PFSK-1 (cell line): ENCODE data around the gene RBPJL.

ENCODE experiments used
- FOXP2 ChIP-seq: optimal IDR thresholded peaks from 2 replicates; pipeline ENCODE3; 2011; ENCODE audit warnings: borderline replicate concordance, control low read depth, inconsistent platforms; ENCODE audit not compliant: insufficient read depth; ENCODE audit errors: extremely low read length, extremely low read depth
- POLR2AphosphoS5 ChIP-seq: IDR thresholded peaks from 2 replicates; pipeline ENCODE4 v1.6.1; 2012; ENCODE audit warnings: low read depth, mild to moderate bottlenecking, control low read depth, low read length, moderate library complexity
- REST ChIP-seq, 2 experiments: IDR thresholded peaks; 2 replicates each; pipeline versions ENCODE4 v1.6.1 to v1.8.0; 2011 to 2012; ENCODE audit warnings: low read depth in 2 of 2, low read length in 2 of 2, control low read depth in 1 of 2, inconsistent platforms in 1 of 2, mild to moderate bottlenecking in 1 of 2, moderate library complexity in 1 of 2; ENCODE audit not compliant: insufficient read depth in 1 of 2
- SIN3A ChIP-seq: IDR thresholded peaks from 2 replicates; pipeline ENCODE4 v1.6.1; 2012; ENCODE audit warnings: mild to moderate bottlenecking, low read length, moderate library complexity, borderline replicate concordance; ENCODE audit not compliant: insufficient read depth
- TAF1 ChIP-seq: IDR thresholded peaks from 2 replicates; pipeline ENCODE4 v1.6.1; 2012; ENCODE audit warnings: low read length, control low read depth, borderline replicate concordance; ENCODE audit not compliant: insufficient read depth

The RBPJL gene

GRCh38 chr20:45290677-45291355, 15.8 kb upstream of the RBPJL start:
- TF ChIP-seq REST (IDR thresholded peaks at IDR 0.05; ENCODE audit: insufficient read depth in 1 of 2, low read depth in 2 of 2, low read length in 2 of 2) (no peak), SIN3A (no peak), TAF1 (no peak), FOXP2 (no peak), POLR2AphosphoS5 (no peak)

- TF ChIP-seq SIN3A (no peak), FOXP2 (no peak), REST (IDR thresholded peaks at IDR 0.05; ENCODE audit: insufficient read depth in 1 of 2, low read depth in 2 of 2, low read length in 2 of 2) (no peak), POLR2AphosphoS5 (no peak)
These were observed 15.1 kb upstream of the RBPJL start for GRCh38 chr20:45291526-45291925.

- TF ChIP-seq TAF1, result no peak
- no peak for TF ChIP-seq FOXP2
- no peak for TF ChIP-seq REST (IDR thresholded peaks at IDR 0.05; ENCODE audit: insufficient read depth in 1 of 2, low read depth in 2 of 2, low read length in 2 of 2)
- no peak for TF ChIP-seq SIN3A
- TF ChIP-seq POLR2AphosphoS5, result no peak
These were observed 14.3 kb upstream of the RBPJL start for GRCh38 chr20:45292343-45292742.

GRCh38 chr20:45293041-45294002, 13.3 kb upstream of the RBPJL start:
- TF ChIP-seq REST (IDR thresholded peaks at IDR 0.05; ENCODE audit: insufficient read depth in 1 of 2, low read depth in 2 of 2, low read length in 2 of 2) (no peak), SIN3A (no peak), POLR2AphosphoS5 (no peak), FOXP2 (no peak), TAF1 (no peak)
